Measurements from ENCODE around the gene CTSZ. TPM values are rescaled to one million over a fixed set of nuclear protein-coding genes. Genes with fewer than 3 reads are reported as not detected.
"Not testable (repeated sequence)": the region's sequence is repeated elsewhere in the genome, so short reads cannot be mapped to it uniquely, and the experiment has no call there.

The CTSZ gene
- total and polyA plus RNA-seq, 7 donors = 93.9 to 312 (median 127) TPM

DNA sequence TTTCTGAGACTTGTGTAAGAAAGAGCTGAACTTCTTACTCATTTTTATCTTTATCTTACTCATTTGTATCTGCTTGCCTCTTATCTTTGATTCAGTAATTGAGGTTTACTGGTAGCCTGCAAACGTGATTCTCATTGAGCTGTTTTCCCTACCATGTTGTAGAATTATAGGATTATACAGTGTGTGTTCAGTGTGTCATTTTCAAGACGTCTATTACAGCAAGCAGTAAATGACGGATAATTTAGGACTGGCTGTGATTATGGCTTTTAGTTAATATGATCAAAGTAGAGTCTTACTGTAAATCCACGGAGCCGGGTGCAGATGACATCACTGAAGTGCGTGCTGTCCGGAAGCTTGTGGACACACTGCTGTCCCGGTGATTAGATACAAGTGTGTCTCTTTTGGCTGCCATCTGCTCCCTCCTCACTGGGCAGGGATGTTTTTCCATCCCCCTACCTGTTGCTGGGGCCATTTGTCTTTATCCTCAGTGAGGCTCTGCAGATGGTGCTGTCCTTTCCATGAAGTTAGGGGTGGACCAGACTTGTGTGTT is 20.0 kb downstream of the CTSZ start:
- TF ChIP-seq EP300 (IDR thresholded peaks at IDR 0.05) = no peak
- TF ChIP-seq POLR2A (IDR thresholded peaks at IDR 0.05) = no peak
- TF ChIP-seq POLR2AphosphoS5 (IDR thresholded peaks at IDR 0.05) = no peak
- TF ChIP-seq, protein P1, sequence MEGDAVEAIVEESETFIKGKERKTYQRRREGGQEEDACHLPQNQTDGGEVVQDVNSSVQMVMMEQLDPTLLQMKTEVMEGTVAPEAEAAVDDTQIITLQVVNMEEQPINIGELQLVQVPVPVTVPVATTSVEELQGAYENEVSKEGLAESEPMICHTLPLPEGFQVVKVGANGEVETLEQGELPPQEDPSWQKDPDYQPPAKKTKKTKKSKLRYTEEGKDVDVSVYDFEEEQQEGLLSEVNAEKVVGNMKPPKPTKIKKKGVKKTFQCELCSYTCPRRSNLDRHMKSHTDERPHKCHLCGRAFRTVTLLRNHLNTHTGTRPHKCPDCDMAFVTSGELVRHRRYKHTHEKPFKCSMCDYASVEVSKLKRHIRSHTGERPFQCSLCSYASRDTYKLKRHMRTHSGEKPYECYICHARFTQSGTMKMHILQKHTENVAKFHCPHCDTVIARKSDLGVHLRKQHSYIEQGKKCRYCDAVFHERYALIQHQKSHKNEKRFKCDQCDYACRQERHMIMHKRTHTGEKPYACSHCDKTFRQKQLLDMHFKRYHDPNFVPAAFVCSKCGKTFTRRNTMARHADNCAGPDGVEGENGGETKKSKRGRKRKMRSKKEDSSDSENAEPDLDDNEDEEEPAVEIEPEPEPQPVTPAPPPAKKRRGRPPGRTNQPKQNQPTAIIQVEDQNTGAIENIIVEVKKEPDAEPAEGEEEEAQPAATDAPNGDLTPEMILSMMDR (IDR thresholded peaks at IDR 0.05) = no peak
- H3K9me3 ChIP-seq = no peaks in the 10 kb centered on the region
- intact Hi-C loops (cut with DNase I) = no loop called here
- H3K27ac ChIP-seq = no peak overlapping the region
- H3K36me3 ChIP-seq = peaks cover 36 to 62% (median 51%) of the 10 kb centered on the region in 4 donors
- WGBS, 2 donors = 83 to 85% methylated on average over 8 of the region's 8 CpGs
- H3K27me3 ChIP-seq = no peaks in the 10 kb centered on the region
- H3K4me1 ChIP-seq = peaks cover 0 to 36% (median 24%) of the 10 kb centered on the region in 4 donors
- H3K4me3 ChIP-seq = no peak overlapping the region
- peak; percentile 59 for DNase-seq

DNA sequence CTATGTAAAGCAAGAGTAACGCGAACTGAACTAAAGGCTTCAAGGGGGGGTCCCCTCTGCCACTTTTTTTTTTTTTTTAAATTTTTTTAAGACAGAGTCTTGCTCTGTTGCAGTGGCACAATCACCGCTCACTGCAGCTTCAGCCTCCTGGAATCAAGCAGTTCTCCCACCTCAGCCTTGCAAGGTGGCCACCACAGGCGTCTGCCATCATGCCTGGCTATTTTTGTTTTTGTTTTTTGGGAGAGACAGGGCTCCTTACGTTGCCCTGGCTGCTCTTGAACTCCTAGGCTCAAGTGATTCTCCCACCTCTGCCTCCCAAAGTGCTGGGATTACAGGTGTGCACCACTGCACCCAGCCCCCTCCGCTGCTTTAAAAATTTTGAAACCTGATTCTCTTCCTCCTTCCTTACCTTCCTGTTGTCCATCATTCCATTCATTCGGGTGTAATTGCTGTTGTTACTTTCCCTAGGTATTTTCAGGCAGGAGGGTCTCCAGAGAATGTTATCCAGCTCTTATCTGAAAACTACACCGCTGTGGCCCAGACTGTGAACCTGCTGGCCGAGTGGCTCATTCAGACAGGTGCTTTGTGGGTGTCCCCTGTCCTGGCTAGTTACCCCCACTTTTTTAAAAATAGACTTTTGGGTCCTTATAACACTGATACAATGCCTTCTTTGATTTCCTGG is 20.6 kb downstream of the CTSZ start:
- peak; percentile 21 for DNase-seq
- no peak for TF ChIP-seq POLR2A (IDR thresholded peaks at IDR 0.05)
- TF ChIP-seq EP300 (IDR thresholded peaks at IDR 0.05) = no peak
- no peak for TF ChIP-seq POLR2AphosphoS5 (IDR thresholded peaks at IDR 0.05)
- TF ChIP-seq, protein P1 (IDR thresholded peaks at IDR 0.05) = no peak
- WGBS, 2 donors = 84 to 87% methylated on average over 9 of the region's 9 CpGs
- Histone ChIP-seq H3K4me3 (no peak overlapping the region), H3K27me3 (no peaks in the 10 kb centered on the region), H3K27ac (no peak overlapping the region), H3K9me3 (no peaks in the 10 kb centered on the region), H3K4me1 (peaks cover 0 to 38% (median 28%) of the 10 kb centered on the region in 4 donors), H3K36me3 (peaks cover 36 to 56% (median 45%) of the 10 kb centered on the region in 4 donors)
- intact Hi-C loops (cut with DNase I) = no loop called here

DNA sequence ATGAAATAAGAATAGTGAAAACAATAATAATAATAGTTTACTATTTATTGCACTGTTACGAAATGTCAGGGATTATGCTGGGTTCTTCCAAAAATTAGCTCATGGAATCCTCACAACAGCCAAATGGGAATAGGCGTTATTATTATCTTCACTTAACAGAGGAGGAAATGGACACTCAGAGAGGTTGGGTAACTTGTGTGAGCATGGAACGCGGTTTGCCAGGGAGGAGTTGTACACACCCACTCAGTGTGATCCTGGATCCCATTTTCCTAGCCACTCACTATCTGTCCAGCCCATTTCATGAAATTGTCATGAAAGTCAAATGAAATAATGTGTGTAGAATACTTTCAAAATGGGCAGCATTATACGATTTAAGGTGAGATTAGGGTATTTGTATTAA is 21.4 kb downstream of the CTSZ start:
- intact Hi-C loops (cut with DNase I) = no loop called here
- H3K27ac ChIP-seq = peak overlapping the region in 1 of 4 donors; percentile 18
- peak; percentile 61 for DNase-seq

DNA sequence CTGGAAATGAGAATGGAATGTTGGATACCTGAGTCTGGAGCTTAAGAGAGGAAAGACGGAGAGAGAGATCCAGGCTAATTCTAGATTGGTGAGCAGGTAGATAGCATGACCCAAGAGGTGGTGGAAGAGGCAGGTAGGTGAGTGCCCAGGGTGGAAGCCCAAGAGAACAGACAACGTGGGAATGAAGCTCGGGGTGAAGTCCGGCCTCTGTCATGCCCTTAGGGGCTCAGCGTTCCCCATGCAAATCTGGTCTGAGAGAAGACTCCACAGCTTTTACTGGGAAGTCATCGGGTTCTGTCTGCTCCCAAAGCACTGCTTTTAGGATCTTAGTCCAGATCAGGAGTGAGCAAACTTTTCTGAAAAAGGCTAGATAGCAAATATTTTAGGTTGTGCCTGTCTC is 22.4 kb downstream of the CTSZ start:
- Histone ChIP-seq H3K4me3 (no peak overlapping the region), H3K27ac (peak overlapping the region in 1 of 4 donors; percentile 17), H3K4me1 (peaks cover 0 to 38% (median 32%) of the 10 kb centered on the region in 4 donors), H3K9me3 (no peaks in the 10 kb centered on the region), H3K36me3 (peaks cover 21 to 39% (median 33%) of the 10 kb centered on the region in 4 donors), H3K27me3 (no peaks in the 10 kb centered on the region)
- TF ChIP-seq POLR2AphosphoS5 (IDR thresholded peaks at IDR 0.05) (no peak), POLR2A (IDR thresholded peaks at IDR 0.05) (no peak), EP300 (IDR thresholded peaks at IDR 0.05) (no peak)
- TF ChIP-seq, protein P1 (IDR thresholded peaks at IDR 0.05) = no peak
- intact Hi-C loops (cut with DNase I) = loop anchor here (5.0 kb wide), 1 partner anchor 48 kb away; the partner anchor contains the start of gene ATP5F1E
- DNase-seq = peak; percentile 40
- WGBS, 2 donors = 88 to 90% methylated on average over 6 of the region's 6 CpGs

More for the DNA sequence above, 21.4 kb downstream of the CTSZ start:
- Histone ChIP-seq H3K4me1 (peaks cover 0 to 38% (median 29%) of the 10 kb centered on the region in 4 donors), H3K9me3 (no peaks in the 10 kb centered on the region), H3K36me3 (peaks cover 28 to 48% (median 38%) of the 10 kb centered on the region in 4 donors), H3K4me3 (no peak overlapping the region), H3K27me3 (no peaks in the 10 kb centered on the region)
- 80 to 83% methylated on average over 5 of the region's 5 CpGs for WGBS, 2 donors
- TF ChIP-seq POLR2AphosphoS5 (IDR thresholded peaks at IDR 0.05) (no peak), EP300 (IDR thresholded peaks at IDR 0.05) (no peak), POLR2A (IDR thresholded peaks at IDR 0.05) (no peak)
- TF ChIP-seq, protein P1 (IDR thresholded peaks at IDR 0.05) = no peak

DNA sequence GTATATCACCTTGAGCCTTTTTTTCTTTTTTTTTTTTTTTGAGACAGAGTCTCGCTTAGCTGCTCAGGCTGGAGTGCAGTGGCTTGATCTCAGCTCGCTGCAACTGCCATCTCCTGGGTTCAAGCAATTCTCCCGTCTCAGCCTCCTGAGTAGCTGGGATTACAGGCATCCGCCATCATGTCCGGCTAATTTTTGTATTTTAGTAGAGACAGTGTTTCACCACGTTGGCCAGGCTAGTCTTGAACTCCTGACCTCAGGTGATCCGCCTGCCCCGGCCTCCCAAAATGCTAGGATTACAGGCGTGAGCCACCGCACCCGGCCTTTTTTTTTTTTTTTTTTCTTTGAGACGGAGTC is 24.0 kb downstream of the CTSZ start:
- 92% methylated on average over 12 of the region's 12 CpGs for WGBS, 2 donors
- not testable (repeated sequence) for H3K27me3 ChIP-seq, H3K9me3 ChIP-seq, H3K4me3 ChIP-seq, H3K27ac ChIP-seq
- H3K4me1 ChIP-seq = peaks cover 0 to 38% (median 32%) of the 10 kb centered on the region in 4 donors
- intact Hi-C loops (cut with DNase I) = loop anchor here (2.0 to 5.0 kb wide), 2 partner anchors 20 to 49 kb away; partner anchors contain the start of gene ATP5F1E
- DNase-seq = peak; percentile 15
- H3K36me3 ChIP-seq = peaks cover 6 to 23% (median 18%) of the 10 kb centered on the region in 4 donors

Measured in sigmoid colon (tissue), 7 donors.